ENCODE measurements around the gene CALM3. TPM values are rescaled to one million over a fixed set of nuclear protein-coding genes. Genes with fewer than 3 reads are reported as not detected.
A peak's percentile ranks its signal among the peaks of the same experiment; 100 is the strongest.

Gene CALM3
- total and polyA plus RNA-seq, 3 experiments from 2014 or later = 168 to 493 (median 465) TPM

DNA sequence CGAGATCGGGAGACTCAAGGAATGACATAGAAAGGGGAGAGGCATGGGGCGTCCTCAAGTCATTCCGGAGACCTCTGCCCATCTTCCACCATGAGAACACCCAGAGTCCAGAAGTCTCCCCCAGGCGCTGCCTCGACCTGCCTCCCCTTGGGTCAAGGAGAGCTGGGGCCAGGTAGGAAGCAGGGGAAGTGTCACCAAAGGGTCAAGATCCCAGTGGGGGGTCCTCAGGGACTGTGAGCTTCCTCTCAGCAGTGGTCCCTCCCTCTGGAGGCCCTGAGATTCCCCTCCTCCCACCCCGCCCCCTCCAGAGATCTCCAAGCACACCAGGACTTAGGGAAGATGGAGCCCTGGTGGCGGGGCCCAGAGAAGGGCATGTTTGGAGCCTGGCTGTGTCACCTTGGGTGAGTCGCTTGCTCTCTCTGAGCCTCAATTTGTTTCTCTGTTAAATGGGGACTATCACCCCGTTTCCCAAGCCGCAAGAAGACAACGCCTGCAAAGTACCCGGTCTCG lies 58.9 kb downstream of the CALM3 start:
- DNase-seq = no peak
- Histone ChIP-seq H3K9me3 (ENCODE audit: low read length) (no peaks in the 10 kb centered on the region), H3K27ac (ENCODE audit: low read depth, low read length) (no peak overlapping the region), H3K27me3 (ENCODE audit: insufficient read depth, low read length, poor library complexity, severe bottlenecking) (peaks cover 21% of the 10 kb centered on the region), H3K4me1 (ENCODE audit: insufficient read depth, low read length) (peaks cover 22% of the 10 kb centered on the region), H3K36me3 (ENCODE audit: insufficient read depth, low read length) (no peaks in the 10 kb centered on the region), H3K4me3 (ENCODE audit: low read length) (peak overlapping the region; percentile 44)
- peak overlapping the region; percentile 61 to 95 (median 71) for H3K4me3 Mint-ChIP-seq
- H3K27me3 Mint-ChIP-seq = peaks cover 30 to 35% of the 10 kb centered on the region in 2 donors
- ChIA-PET POLR2A (interaction anchor here (1.4 to 1.5 kb wide), 2 partner anchors 48 to 54 kb away, joined by 4 to 5 read pairs; no protein-coding TSS in a partner anchor), CTCF (interaction anchor here (2.1 to 2.4 kb wide), 2 partner anchors 107 to 130 kb away, joined by 4 to 11 read pairs; no protein-coding TSS in a partner anchor)
- H3K9me3 Mint-ChIP-seq = no peaks in the 10 kb centered on the region
- peaks cover 0 to 1% (median 0%) of the 10 kb centered on the region in 3 donors for H3K36me3 Mint-ChIP-seq
- peak overlapping the region in 7 of 8 donors; percentile 28 to 88 (median 44) for H3K27ac Mint-ChIP-seq
- peaks cover 14 to 28% (median 21%) of the 10 kb centered on the region in 3 donors for H3K4me1 Mint-ChIP-seq

Other genes starting within 250 kb of the CALM3 start
- not detected for gene CCDC8, start 187.8 kb upstream of the CALM3 start, total RNA-seq
- gene CCDC8, start 187.8 kb upstream of the CALM3 start, polyA plus RNA-seq = not detected
- not detected for gene PNMA8C, start 172.4 kb upstream of the CALM3 start, total RNA-seq
- gene PNMA8C, start 172.4 kb upstream of the CALM3 start, polyA plus RNA-seq = not detected
- gene PNMA8A, start 129.8 kb upstream of the CALM3 start, total RNA-seq = under 1 TPM; 0.49 to 0.61 TPM
- not detected for gene PNMA8A, start 129.8 kb upstream of the CALM3 start, polyA plus RNA-seq
- under 1 TPM in 1 of 2 experiments, not detected in 1; 0.04 TPM for gene PNMA8B, start 105.5 kb upstream of the CALM3 start, total RNA-seq
- gene PNMA8B, start 105.5 kb upstream of the CALM3 start, polyA plus RNA-seq = not detected
- 10 to 100 TPM; 17.7 to 18.4 TPM for gene PTGIR, start 23.8 kb downstream of the CALM3 start, total RNA-seq
- gene PTGIR, start 23.8 kb downstream of the CALM3 start, polyA plus RNA-seq = not detected
- gene GNG8, start 34.9 kb downstream of the CALM3 start, total RNA-seq = 1 to 10 TPM; 9.0 TPM
- not detected for gene GNG8, start 34.9 kb downstream of the CALM3 start, polyA plus RNA-seq
- gene DACT3, start 59.9 kb downstream of the CALM3 start, total RNA-seq = 1 to 10 TPM; 2.5 TPM
- not detected for gene DACT3, start 59.9 kb downstream of the CALM3 start, polyA plus RNA-seq
- gene PRKD2, start 115.8 kb downstream of the CALM3 start, total RNA-seq = 10 to 100 TPM; 61.6 to 63.8 TPM
- 88.0 TPM for gene PRKD2, start 115.8 kb downstream of the CALM3 start, polyA plus RNA-seq
- 10 to 100 TPM; 21.6 to 24.4 TPM for gene FKRP, start 144.7 kb downstream of the CALM3 start, total RNA-seq
- gene FKRP, start 144.7 kb downstream of the CALM3 start, polyA plus RNA-seq = 6.4 TPM
- 10 to 100 TPM; 68.8 to 70.4 TPM for gene STRN4, start 145.1 kb downstream of the CALM3 start, total RNA-seq
- 23.2 TPM for gene STRN4, start 145.1 kb downstream of the CALM3 start, polyA plus RNA-seq
- gene SLC1A5, start 187.3 kb downstream of the CALM3 start, total RNA-seq = 100 to 1,000 TPM; 377 to 380 TPM
- 19.1 TPM for gene SLC1A5, start 187.3 kb downstream of the CALM3 start, polyA plus RNA-seq
- 100 to 1,000 TPM; 121 TPM for gene AP2S1, start 249.5 kb downstream of the CALM3 start, total RNA-seq
- gene AP2S1, start 249.5 kb downstream of the CALM3 start, polyA plus RNA-seq = 74.3 TPM

Measured in CD8-positive, alpha-beta memory T cell (primary cell).